GM19372 (cell line): ENCODE results near the gene COL19A1.
"Not testable (repeated sequence)": the region's sequence is repeated elsewhere in the genome, so short reads cannot be mapped to it uniquely, and the experiment has no call there.

Experiments
- ATAC-seq: cut with Tn5 transposase; IDR thresholded peaks from one replicate; pipeline ENCODE4 v1.9.1; 2021; ENCODE audit warnings: mild to moderate bottlenecking, low read depth, moderate library complexity; ENCODE audit not compliant: unreplicated experiment

The COL19A1 gene

GRCh38 chr6:69953491-69953890 lies 87.1 kb downstream of the COL19A1 start:
- ATAC-seq: no peak

DNA sequence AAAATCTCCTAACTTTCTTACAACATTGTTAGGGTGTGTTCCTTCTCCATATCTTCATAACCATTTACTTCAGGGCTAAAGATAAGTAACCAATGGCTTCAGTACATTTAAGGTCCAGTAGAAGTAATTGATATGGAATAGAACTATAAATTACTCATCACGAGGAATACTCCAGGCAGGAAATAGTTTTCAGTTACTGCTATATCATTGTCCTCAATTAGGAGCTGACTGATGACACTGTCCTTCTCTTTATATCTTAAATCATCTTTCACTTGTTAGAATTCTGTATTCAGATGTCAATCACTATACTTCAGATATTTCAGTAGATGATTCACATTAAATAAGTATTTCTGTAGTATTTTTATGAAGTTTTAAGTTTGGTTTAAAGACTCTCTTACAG lies 88.4 kb downstream of the COL19A1 start:
- ATAC-seq: no peak

DNA sequence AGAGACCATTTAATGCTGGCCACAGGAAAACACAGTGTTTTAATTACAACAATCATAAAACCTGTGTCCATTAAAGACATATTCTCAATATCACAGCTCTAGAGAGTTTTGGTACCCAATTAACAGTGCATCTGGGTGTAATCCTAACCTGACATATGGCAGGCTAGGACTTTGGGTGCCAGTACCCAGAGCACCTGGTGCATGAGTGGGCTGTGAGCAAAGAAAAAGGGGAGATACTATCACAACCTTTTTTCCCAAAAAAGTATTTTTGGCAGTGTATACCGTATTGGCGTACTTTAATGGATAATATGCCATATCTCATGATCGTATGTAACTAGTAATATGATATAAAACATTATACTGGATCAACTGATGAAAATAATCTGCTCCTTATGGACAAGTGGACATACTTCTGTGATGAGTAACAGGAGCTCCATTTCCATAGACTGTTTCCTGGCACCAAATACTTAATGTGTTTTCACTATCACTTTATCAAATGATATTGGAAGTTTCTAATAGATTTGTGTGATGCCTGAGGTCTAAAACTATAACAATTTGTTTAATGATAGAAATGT lies 91.7 kb downstream of the COL19A1 start:
- no peak for ATAC-seq

- ATAC-seq: no peak
Observed at GRCh38 chr6:69958978-69959377, 92.6 kb downstream of the COL19A1 start.

GRCh38 chr6:69965974-69966373 lies 99.6 kb downstream of the COL19A1 start:
- not testable (repeated sequence) for ATAC-seq

- no peak for ATAC-seq
Observed at GRCh38 chr6:69973138-69973537, 106.8 kb downstream of the COL19A1 start.

- ATAC-seq: no peak
Observed at GRCh38 chr6:69973763-69974162, 107.4 kb downstream of the COL19A1 start.

GRCh38 chr6:69974193-69974592 lies 107.8 kb downstream of the COL19A1 start:
- ATAC-seq: no peak

GRCh38 chr6:69976591-69977090 lies 110.3 kb downstream of the COL19A1 start:
- no peak for ATAC-seq

GRCh38 chr6:69980624-69981023 lies 114.3 kb downstream of the COL19A1 start:
- no peak for ATAC-seq

DNA sequence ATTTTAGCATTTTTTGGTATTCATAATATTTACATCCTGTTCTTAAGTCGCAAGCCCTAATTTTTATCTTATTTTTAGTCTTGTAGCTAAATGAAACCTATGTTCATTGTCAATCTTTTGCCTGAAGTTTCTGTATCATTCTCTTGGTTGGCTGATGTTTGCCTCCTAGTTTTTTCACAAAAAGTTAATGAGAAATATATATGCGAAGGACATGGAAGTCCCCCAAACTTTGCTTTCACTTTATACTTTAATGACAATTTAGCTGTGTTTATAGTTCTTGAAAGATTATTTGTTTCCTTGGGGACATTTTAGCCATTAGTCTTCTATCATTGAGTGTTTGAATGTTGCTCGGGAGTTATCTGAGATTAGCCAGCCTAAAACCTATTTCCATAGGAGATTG lies 118.2 kb downstream of the COL19A1 start:
- no peak for ATAC-seq

DNA sequence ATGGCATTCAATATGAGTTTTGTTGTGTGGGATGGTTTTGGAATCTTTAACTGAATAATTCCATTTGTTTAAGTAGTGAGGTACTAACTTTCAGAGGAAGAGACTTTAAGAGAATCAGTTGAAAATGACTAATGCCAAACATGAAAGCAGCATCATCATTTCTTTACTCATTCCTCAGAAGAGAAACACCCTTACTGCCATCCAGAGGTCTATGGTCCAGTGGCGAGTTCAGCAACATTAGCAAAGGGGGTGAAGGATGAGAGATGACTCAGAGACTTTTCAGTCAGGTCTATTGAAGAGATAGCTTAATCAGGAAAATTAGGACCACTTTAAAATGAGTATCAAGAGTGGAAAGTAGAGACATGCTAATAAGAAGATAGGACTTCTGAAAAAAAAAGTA lies 118.8 kb downstream of the COL19A1 start:
- no peak for ATAC-seq

- ATAC-seq: no peak
Observed at GRCh38 chr6:69987550-69987949, 121.2 kb downstream of the COL19A1 start.

- peak; percentile 74 for ATAC-seq
Observed at GRCh38 chr6:69988458-69989126, 122.2 kb downstream of the COL19A1 start.

DNA sequence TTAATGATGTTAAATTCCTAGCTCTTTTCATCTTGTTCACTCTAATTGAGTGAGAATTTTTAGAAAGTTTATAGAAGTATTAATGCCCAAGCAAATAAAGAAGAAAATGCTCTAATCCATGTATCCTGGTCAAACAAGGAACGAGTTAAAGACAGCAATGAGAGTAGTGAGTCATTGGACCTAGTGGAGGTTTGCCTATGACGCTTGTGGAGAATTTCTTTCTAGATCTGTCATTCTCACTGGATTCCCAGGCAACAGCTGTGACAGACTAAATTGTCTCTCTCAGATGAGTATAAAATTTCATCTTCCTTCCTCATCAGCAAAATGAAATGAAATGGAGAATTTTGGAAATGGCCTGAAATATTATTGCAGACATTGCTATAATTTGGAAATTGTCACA lies 127.9 kb downstream of the COL19A1 start:
- ATAC-seq: no peak

GRCh38 chr6:70008189-70008588 lies 141.8 kb downstream of the COL19A1 start:
- ATAC-seq: no peak

DNA sequence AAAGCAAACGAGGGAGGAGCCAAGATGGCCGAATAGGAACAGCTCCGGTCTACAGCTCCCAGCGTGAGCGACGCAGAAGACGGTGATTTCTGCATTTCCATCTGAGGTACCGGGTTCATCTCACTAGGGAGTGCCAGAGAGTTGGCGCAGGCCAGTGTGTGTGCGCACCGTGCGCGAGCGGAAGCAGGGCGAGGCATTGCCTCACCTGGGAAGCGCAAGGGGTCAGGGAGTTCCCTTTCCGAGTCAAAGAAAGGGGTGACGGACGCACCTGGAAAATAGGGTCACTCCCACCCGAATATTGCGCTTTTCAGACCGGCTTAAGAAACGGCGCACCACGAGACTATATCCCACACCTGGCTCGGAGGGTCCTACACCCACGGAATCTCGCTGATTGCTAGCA lies 144.0 kb downstream of the COL19A1 start:
- ATAC-seq: not testable (repeated sequence)

DNA sequence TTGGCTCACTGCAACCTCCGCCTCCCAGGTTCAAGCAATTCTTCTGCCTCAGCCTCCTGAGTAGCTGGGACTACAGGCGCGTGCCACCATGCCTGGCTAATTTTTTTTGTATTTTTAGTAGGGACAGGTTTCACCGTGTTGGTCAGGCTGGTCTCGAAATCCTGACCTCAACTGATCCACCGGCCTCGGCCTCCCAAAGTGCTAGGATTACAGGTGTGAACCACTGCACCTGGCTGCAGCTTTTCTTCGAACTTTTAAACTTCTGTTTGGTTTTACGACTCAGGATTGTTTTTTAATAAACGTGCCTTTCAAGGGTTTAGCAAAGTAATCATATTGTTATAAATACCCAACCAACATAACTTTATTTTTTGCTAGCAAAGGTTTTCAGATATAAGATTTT lies 156.8 kb downstream of the COL19A1 start:
- ATAC-seq: not testable (repeated sequence)

GRCh38 chr6:70028246-70028645 lies 161.9 kb downstream of the COL19A1 start:
- no peak for ATAC-seq

- ATAC-seq: no peak
Observed at GRCh38 chr6:70028926-70029325, 162.6 kb downstream of the COL19A1 start.

GRCh38 chr6:70033781-70034180 lies 167.4 kb downstream of the COL19A1 start:
- ATAC-seq: no peak

DNA sequence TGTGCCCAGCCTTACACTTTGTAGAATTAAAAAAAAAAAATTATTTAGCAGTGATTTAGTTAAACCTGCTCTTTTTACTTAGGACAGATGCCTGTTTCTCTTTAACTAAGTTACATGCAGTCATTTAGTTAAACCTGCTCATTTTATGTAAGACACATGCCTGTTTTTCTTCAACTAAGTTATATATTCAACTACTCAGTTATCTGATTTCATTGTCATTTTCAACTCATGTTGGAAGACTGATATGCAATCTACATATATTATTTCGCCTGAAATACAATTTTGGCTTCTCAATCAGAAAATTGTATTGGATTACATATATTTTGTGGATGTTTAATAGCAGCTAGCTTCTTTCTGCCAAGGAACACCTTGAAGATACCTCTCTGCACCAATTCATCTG lies 171.1 kb downstream of the COL19A1 start:
- ATAC-seq: no peak
